K562 (cell line): ENCODE data around the gene SPNS2. TPM values are rescaled to one million over a fixed set of nuclear protein-coding genes. Genes with fewer than 3 reads are reported as not detected.

ENCODE experiments used
- ATAC-seq: fragments of 200-7000 bp; cut with Tn5 transposase; 3 replicates; pipeline ENCODE4 v1.9.1; 2020; ENCODE audit warnings: moderate library complexity
- BruUV-seq: library from RNA; stranded (reverse); fragments of 400-500 nt; replicated peaks from 2 replicates; lab custom pipeline; 2021; lab: Mats Ljungman, UMichigan
- CTCF ChIA-PET: fragments of 300-600 bp; formaldehyde crosslinking; extraction: SDS; loops from one replicate; lab custom pipeline; 2021; ENCODE audit warnings: low intra/inter-chr PET ratio; lab: Yijun Ruan, JAX
- POLR2A ChIA-PET: fragments of 300-600, 350-650 bp; sonication (Branson Sonifier 250); formaldehyde crosslinking; extraction: SDS; loops from one replicate; lab custom pipeline; 2021; ENCODE audit warnings: antibody characterized with exemption, inconsistent platforms; lab: Yijun Ruan, JAX
- DNase-seq, 4 experiments: peaks; one replicate each; pipeline versions ENCODE4 v3.0.0 to v3.0.0-alpha.2; 2011 to 2018; ENCODE audit warnings: low spot score in 3 of 4, mixed read lengths in 3 of 4; ENCODE audit errors: extremely low read depth in 1 of 4
- FAIRE-seq: peaks from 2 replicates; lab custom pipeline; 2011; peaks lifted over from hg19 to GRCh38; lab: Jason Lieb, UNC
- H2AFZ ChIP-seq: 2 replicates; pipeline ENCODE4 v1.6.0; 2011; ENCODE audit warnings: low read depth, low read length, control low read depth, inconsistent platforms
- H3K27ac ChIP-seq: fragments of 200-600 bp; 3 replicates; pipeline ENCODE4 v1.8.0; 2011; ENCODE audit warnings: low read depth, mild to moderate bottlenecking, control low read depth, inconsistent platforms, low read length, moderate library complexity, mixed read lengths; ENCODE audit errors: extremely low read depth
- H3K27me3 ChIP-seq, 2 experiments: fragments of 300-600 bp in 1 of 2; 2 replicates in 1 of 2; 3 replicates in 1 of 2; pipeline versions ENCODE4 v1.6.0 to v1.8.0; 2011; ENCODE audit warnings: inconsistent platforms in 2 of 2, low read length in 2 of 2, mild to moderate bottlenecking in 1 of 2, mixed read lengths in 1 of 2, moderate library complexity in 1 of 2; ENCODE audit not compliant: control insufficient read depth in 2 of 2, insufficient read depth in 2 of 2
- H3K36me3 ChIP-seq: fragments of 300-600 bp; 3 replicates; pipeline ENCODE4 v1.8.0; 2011; ENCODE audit warnings: mild to moderate bottlenecking, low read length, inconsistent platforms; ENCODE audit not compliant: control insufficient read depth, insufficient read depth
- H3K4me1 ChIP-seq, 2 experiments: fragments of 200-600 bp in 1 of 2; replicated peaks in 1 of 2; 2 replicates in 1 of 2; 3 replicates in 1 of 2; pipeline versions ENCODE4 v1.5.1 to v1.8.0; 2011; ENCODE audit warnings: inconsistent platforms in 2 of 2, low read length in 2 of 2, mild to moderate bottlenecking in 1 of 2, mixed read lengths in 1 of 2, moderate library complexity in 1 of 2; ENCODE audit not compliant: control insufficient read depth in 2 of 2, insufficient read depth in 2 of 2
- H3K4me2 ChIP-seq: 2 replicates; pipeline ENCODE4 v1.6.1; 2011; ENCODE audit warnings: low read length, control low read depth, inconsistent platforms, mixed read lengths; ENCODE audit not compliant: insufficient read depth
- H3K4me3 ChIP-seq: fragments of 200-600 bp; sonication (generic), shearing (Covaris generic); 2 replicates; pipeline ENCODE4 v1.5.1; 2016; ENCODE audit warnings: control low read depth, inconsistent platforms
- H3K79me2 ChIP-seq: fragments of 200-600 bp; 3 replicates; pipeline ENCODE4 v1.8.0; 2011; ENCODE audit warnings: low read length, inconsistent platforms; ENCODE audit not compliant: control insufficient read depth, insufficient read depth
- H3K9ac ChIP-seq, 2 experiments: 2 replicates each; pipeline versions ENCODE4 v1.6.0 to v1.6.1; 2011; ENCODE audit warnings: low read depth in 2 of 2, low read length in 2 of 2, control low read depth in 1 of 2, inconsistent platforms in 1 of 2, mild to moderate bottlenecking in 1 of 2, mixed read lengths in 1 of 2; ENCODE audit not compliant: insufficient read depth in 1 of 2
- H3K9me1 ChIP-seq: one replicate; pipeline ENCODE4 v1.6.0; 2011; ENCODE audit warnings: inconsistent platforms, mild to moderate bottlenecking, low read length, moderate library complexity; ENCODE audit not compliant: control insufficient read depth, insufficient read depth
- H3K9me3 ChIP-seq: replicated peaks from 2 replicates; pipeline ENCODE4 v1.5.1; 2011; ENCODE audit warnings: low read depth, low read length, inconsistent platforms; ENCODE audit not compliant: control insufficient read depth, insufficient read depth
- H4K20me1 ChIP-seq: replicated peaks from 2 replicates; pipeline ENCODE4 v1.6.1; 2011; ENCODE audit warnings: low read length, inconsistent platforms, mixed read lengths; ENCODE audit not compliant: control insufficient read depth, insufficient read depth
- HEY1 ChIP-seq: fragments of 250-450 bp; sonication (Bioruptor Pico); IDR thresholded peaks from 2 replicates; pipeline ENCODE4 v1.5.0; 2020; ENCODE audit warnings: mild to moderate bottlenecking, moderate library complexity, borderline replicate concordance
- MBD1 ChIP-seq: fragments of 250-450 bp; sonication (Bioruptor Pico); IDR thresholded peaks from 2 replicates; pipeline ENCODE4 v1.8.0; 2022; ENCODE audit warnings: inconsistent platforms
- MTA1 ChIP-seq: fragments of 450-650 bp; IDR thresholded peaks from 2 replicates; pipeline ENCODE4 v1.6.1; 2017; ENCODE audit warnings: borderline replicate concordance
- MTF1 ChIP-seq: fragments of 250-450 bp; sonication (Bioruptor Pico); IDR thresholded peaks from 2 replicates; pipeline ENCODE4 v1.9.0; 2021; ENCODE audit warnings: moderate library complexity, mild to moderate bottlenecking, inconsistent platforms, borderline replicate concordance
- ZNF232 ChIP-seq: sonication (generic); formaldehyde crosslinking; IDR thresholded peaks from 2 replicates; pipeline ENCODE4 v1.8.0; 2022; ENCODE audit warnings: mild to moderate bottlenecking, missing genetic modification reagents
- WGBS: fragments of 100-300 bp; shearing (Covaris generic); methylation state at CpG from one replicate; pipeline ENCODE4 v1.1.6; 2016; ENCODE audit warnings: low coverage, mixed read lengths; ENCODE audit not compliant: insufficient coverage; ENCODE audit errors: missing lambda C conversion rate; 5-methylcytosine and 5-hydroxymethylcytosine counted together
- in situ Hi-C: fragments of 300-500 bp; cut with MboI; formaldehyde crosslinking; loops from 4 replicates; pipeline ENCODE4 v1.15.0; 2018; ENCODE audit warnings: inconsistent platforms, mixed read lengths
- intact Hi-C: fragments of 100-400 bp; cut with micrococcal nuclease; formaldehyde crosslinking; loops from 2 replicates; pipeline ENCODE4 v1.14.2; 2022
- polyA plus RNA-seq, 8 experiments: library from polyadenylated mRNA; depleted of rRNA in 4 of 8; stranded (reverse) in 5 of 8; unstranded in 3 of 8; fragments of >200 nt; fragmentation: Nextera tagmentation in 2 of 8; fragmentation: Illumina TruSeq in 1 of 8; extraction: Ambion mirVana in 2 of 8; extraction: Trizol in 1 of 8; gene quantifications; 2 replicates each; pipeline versions ENCODE4 v1.2.1 to v1.2.3, GENCODE V29; 2011 to 2014; ENCODE audit warnings: inconsistent platforms in 1 of 8, missing spikeins in 1 of 8
- total RNA-seq, 7 experiments: library from RNA; depleted of rRNA in 6 of 7; stranded (reverse); fragments of >200 nt in 6 of 7; fragmentation: Illumina TruSeq in 2 of 7; extraction: Trizol in 2 of 7; gene quantifications; 2 replicates each; pipeline versions ENCODE4 v1.2.1 to v1.2.3, GENCODE V29; 2011 to 2021; ENCODE audit warnings: low replicate concordance in 1 of 7
- TF ChIP-seq, protein P1 (sequence below): fragments of 450-650 bp; formaldehyde crosslinking; IDR thresholded peaks from 2 replicates; pipeline ENCODE4 v1.4.0; 2020; ENCODE audit warnings: mild to moderate bottlenecking, mixed read lengths
- TF ChIP-seq, protein P2 (sequence below): fragments of 250-450 bp; sonication (Bioruptor Pico); IDR thresholded peaks from 2 replicates; pipeline ENCODE4 v1.8.0; 2022; ENCODE audit warnings: inconsistent platforms, mild to moderate bottlenecking, moderate library complexity, borderline replicate concordance

Gene SPNS2
- total and polyA plus RNA-seq, 9 of the 15 experiments (the other 6 are each of a cell fraction or from before 2014, with no cell fraction given), result 0.06 TPM; not detected in 8

DNA sequence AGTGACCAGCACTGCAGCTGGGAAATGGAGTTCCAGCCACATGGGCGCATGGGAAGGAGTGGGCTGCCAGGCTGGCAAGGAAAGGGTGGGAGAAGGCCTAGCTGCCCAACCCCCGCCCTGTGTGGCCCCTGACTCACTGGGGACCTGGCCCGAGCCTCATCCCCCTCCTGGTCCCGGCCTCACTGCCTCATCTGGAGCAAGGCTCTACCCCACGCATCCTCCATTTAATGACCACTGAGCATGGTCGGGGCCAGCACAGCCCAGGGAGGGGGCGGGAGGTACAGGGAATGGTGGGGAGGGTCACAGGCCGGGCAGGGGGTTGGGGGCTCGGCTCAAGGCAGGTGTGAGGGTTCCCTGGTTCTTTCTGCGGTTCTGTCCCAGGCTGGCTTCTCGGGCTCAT lies 16.1 kb downstream of the SPNS2 start:
- CTCF ChIA-PET, result no interaction called here
- no peak for TF ChIP-seq MBD1 (CRISPR knock-in tag)
- TF ChIP-seq MTF1 (CRISPR knock-in tag), result no peak
- no peak for TF ChIP-seq ZNF232 (CRISPR knock-in tag)
- TF ChIP-seq MTA1, result no peak
- TF ChIP-seq, protein P1, sequence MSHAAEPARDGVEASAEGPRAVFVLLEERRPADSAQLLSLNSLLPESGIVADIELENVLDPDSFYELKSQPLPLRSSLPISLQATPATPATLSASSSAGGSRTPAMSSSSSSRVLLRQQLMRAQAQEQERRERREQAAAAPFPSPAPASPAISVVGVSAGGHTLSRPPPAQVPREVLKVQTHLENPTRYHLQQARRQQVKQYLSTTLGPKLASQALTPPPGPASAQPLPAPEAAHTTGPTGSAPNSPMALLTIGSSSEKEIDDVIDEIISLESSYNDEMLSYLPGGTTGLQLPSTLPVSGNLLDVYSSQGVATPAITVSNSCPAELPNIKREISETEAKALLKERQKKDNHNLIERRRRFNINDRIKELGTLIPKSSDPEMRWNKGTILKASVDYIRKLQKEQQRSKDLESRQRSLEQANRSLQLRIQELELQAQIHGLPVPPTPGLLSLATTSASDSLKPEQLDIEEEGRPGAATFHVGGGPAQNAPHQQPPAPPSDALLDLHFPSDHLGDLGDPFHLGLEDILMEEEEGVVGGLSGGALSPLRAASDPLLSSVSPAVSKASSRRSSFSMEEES (CRISPR knock-in tag), result no peak
- TF ChIP-seq, protein P2, sequence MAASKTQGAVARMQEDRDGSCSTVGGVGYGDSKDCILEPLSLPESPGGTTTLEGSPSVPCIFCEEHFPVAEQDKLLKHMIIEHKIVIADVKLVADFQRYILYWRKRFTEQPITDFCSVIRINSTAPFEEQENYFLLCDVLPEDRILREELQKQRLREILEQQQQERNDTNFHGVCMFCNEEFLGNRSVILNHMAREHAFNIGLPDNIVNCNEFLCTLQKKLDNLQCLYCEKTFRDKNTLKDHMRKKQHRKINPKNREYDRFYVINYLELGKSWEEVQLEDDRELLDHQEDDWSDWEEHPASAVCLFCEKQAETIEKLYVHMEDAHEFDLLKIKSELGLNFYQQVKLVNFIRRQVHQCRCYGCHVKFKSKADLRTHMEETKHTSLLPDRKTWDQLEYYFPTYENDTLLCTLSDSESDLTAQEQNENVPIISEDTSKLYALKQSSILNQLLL (CRISPR knock-in tag), result no peak
- no peak for TF ChIP-seq HEY1 (CRISPR knock-in tag)
- in situ Hi-C loops (no loop called here), intact Hi-C loops (no loop called here)
- ATAC-seq (no peak), FAIRE-seq (no peak), DNase-seq (no peak)
- H3K9ac ChIP-seq, result no peak overlapping the region
- H3K4me1 ChIP-seq, result peaks cover 0 to 32% of the 10 kb centered on the region in 2 experiments; a peak in 2 of 5 replicates
- H3K9me1 ChIP-seq, result no peaks in the 10 kb centered on the region
- no peaks in the 10 kb centered on the region for H3K36me3 ChIP-seq
- no TSS peak for BruUV-seq
- H3K79me2 ChIP-seq, result no peaks in the 10 kb centered on the region
- H3K4me3 ChIP-seq, result no peak overlapping the region
- no peak overlapping the region for H2AFZ ChIP-seq
- WGBS, result 10% methylated on average over 5 of the region's 11 CpGs
- H3K9me3 ChIP-seq, result no peaks in the 10 kb centered on the region
- H3K27me3 ChIP-seq, result peaks cover 6 to 63% of the 10 kb centered on the region in 2 experiments; a peak in 3 of 5 replicates
- POLR2A ChIA-PET, result no interaction called here
- no peak overlapping the region for H3K27ac ChIP-seq
- H4K20me1 ChIP-seq, result peaks cover 3% of the 10 kb centered on the region; the same call in 1 of the 2 replicates
- H3K4me2 ChIP-seq, result no peak overlapping the region
